ENCODE results near the gene DNAAF1.

DNAAF1 gene

GRCh38 chr16:84220851-84221250, 75.7 kb downstream of the DNAAF1 start:
- no peaks in the 10 kb centered on the region for H3K27me3 ChIP-seq (ENCODE audit: control insufficient read depth, insufficient read depth, low read length)
- no peak overlapping the region for H3K4me2 ChIP-seq (ENCODE audit: low read length)
- no peaks in the 10 kb centered on the region for H3K9me3 ChIP-seq (ENCODE audit: control insufficient read depth, low read length)
- H3K4me1 ChIP-seq: no peaks in the 10 kb centered on the region
- H2AFZ ChIP-seq: no peak overlapping the region
- no peak for TF ChIP-seq CTCF (IDR thresholded peaks at IDR 0.05)
- H3K4me3 ChIP-seq (ENCODE audit: low read depth, low read length): no peak overlapping the region
- H3K27ac ChIP-seq: no peak overlapping the region
- H3K36me3 ChIP-seq (ENCODE audit: control insufficient read depth, insufficient read depth, low read length): no peaks in the 10 kb centered on the region
- H3K79me2 ChIP-seq: no peaks in the 10 kb centered on the region
- no peak overlapping the region for H3K9ac ChIP-seq

- H3K4me2 ChIP-seq (ENCODE audit: low read length): no peak overlapping the region
- H3K79me2 ChIP-seq: no peaks in the 10 kb centered on the region
- no peaks in the 10 kb centered on the region for H3K9me3 ChIP-seq (ENCODE audit: control insufficient read depth, low read length)
- H3K27ac ChIP-seq: no peak overlapping the region
- TF ChIP-seq CTCF (IDR thresholded peaks at IDR 0.05): no peak
- no peaks in the 10 kb centered on the region for H3K36me3 ChIP-seq (ENCODE audit: control insufficient read depth, insufficient read depth, low read length)
- no peak overlapping the region for H3K9ac ChIP-seq
- H3K4me3 ChIP-seq (ENCODE audit: low read depth, low read length): no peak overlapping the region
- no peak overlapping the region for H2AFZ ChIP-seq
- H3K4me1 ChIP-seq: no peaks in the 10 kb centered on the region
- H3K27me3 ChIP-seq (ENCODE audit: control insufficient read depth, insufficient read depth, low read length): no peaks in the 10 kb centered on the region
These were observed 78.3 kb downstream of the DNAAF1 start for GRCh38 chr16:84223456-84223855.

- Histone ChIP-seq H2AFZ (no peak overlapping the region), H3K9ac (no peak overlapping the region), H3K4me2 (ENCODE audit: low read length) (no peak overlapping the region), H3K79me2 (no peaks in the 10 kb centered on the region), H3K27ac (no peak overlapping the region), H3K4me1 (no peaks in the 10 kb centered on the region), H3K36me3 (ENCODE audit: control insufficient read depth, insufficient read depth, low read length) (no peaks in the 10 kb centered on the region), H3K27me3 (ENCODE audit: control insufficient read depth, insufficient read depth, low read length) (no peaks in the 10 kb centered on the region), H3K9me3 (ENCODE audit: control insufficient read depth, low read length) (no peaks in the 10 kb centered on the region), H3K4me3 (ENCODE audit: low read depth, low read length) (no peak overlapping the region)
- no peak for TF ChIP-seq CTCF (IDR thresholded peaks at IDR 0.05)
These were observed 79.4 kb downstream of the DNAAF1 start for GRCh38 chr16:84224554-84224953.

- no peak overlapping the region for H3K9ac ChIP-seq
- H3K36me3 ChIP-seq (ENCODE audit: control insufficient read depth, insufficient read depth, low read length): no peaks in the 10 kb centered on the region
- H3K4me2 ChIP-seq (ENCODE audit: low read length): no peak overlapping the region
- no peak overlapping the region for H3K27ac ChIP-seq
- H3K9me3 ChIP-seq (ENCODE audit: control insufficient read depth, low read length): no peaks in the 10 kb centered on the region
- H3K79me2 ChIP-seq: no peaks in the 10 kb centered on the region
- H3K4me1 ChIP-seq: no peaks in the 10 kb centered on the region
- no peak for TF ChIP-seq CTCF (IDR thresholded peaks at IDR 0.05)
- no peak overlapping the region for H2AFZ ChIP-seq
- H3K4me3 ChIP-seq (ENCODE audit: low read depth, low read length): no peak overlapping the region
- no peaks in the 10 kb centered on the region for H3K27me3 ChIP-seq (ENCODE audit: control insufficient read depth, insufficient read depth, low read length)
These were observed 80.0 kb downstream of the DNAAF1 start for GRCh38 chr16:84225126-84225525.

GRCh38 chr16:84225571-84225970, 80.5 kb downstream of the DNAAF1 start:
- no peak overlapping the region for H2AFZ ChIP-seq
- H3K27ac ChIP-seq: no peak overlapping the region
- no peak overlapping the region for H3K4me2 ChIP-seq (ENCODE audit: low read length)
- H3K9me3 ChIP-seq (ENCODE audit: control insufficient read depth, low read length): no peaks in the 10 kb centered on the region
- no peak for TF ChIP-seq CTCF (IDR thresholded peaks at IDR 0.05)
- no peaks in the 10 kb centered on the region for H3K36me3 ChIP-seq (ENCODE audit: control insufficient read depth, insufficient read depth, low read length)
- H3K27me3 ChIP-seq (ENCODE audit: control insufficient read depth, insufficient read depth, low read length): no peaks in the 10 kb centered on the region
- no peak overlapping the region for H3K4me3 ChIP-seq (ENCODE audit: low read depth, low read length)
- H3K79me2 ChIP-seq: no peaks in the 10 kb centered on the region
- no peak overlapping the region for H3K9ac ChIP-seq
- no peaks in the 10 kb centered on the region for H3K4me1 ChIP-seq
